ENCODE results near the gene TSPEAR. TPM values are rescaled to one million over a fixed set of nuclear protein-coding genes. Genes with fewer than 3 reads are reported as not detected.
A peak's percentile ranks its signal among the peaks of the same experiment; 100 is the strongest.

The TSPEAR gene
- total RNA-seq, 2 experiments from 2014 or later = not detected

GRCh38 chr21:44462834-44463200, 248.6 kb downstream of the TSPEAR start:
- Mint-ChIP-seq H3K27ac (no peak overlapping the region), H3K27me3 (no peaks in the 10 kb centered on the region), H3K4me1 (ENCODE audit: low read depth) (no peaks in the 10 kb centered on the region), H3K4me3 (no peak overlapping the region), H3K36me3 (ENCODE audit: low read depth) (no peaks in the 10 kb centered on the region), H3K9me3 (no peaks in the 10 kb centered on the region)
- Histone ChIP-seq H3K27ac (ENCODE audit: low read depth in 1 of 2, low read length in 2 of 2) (no peak overlapping the region), H3K9me3 (ENCODE audit: control insufficient read depth in 1 of 2, insufficient read depth in 1 of 2, low read length in 2 of 2) (peaks cover 0 to 4% of the 10 kb centered on the region in 2 experiments), H3K27me3 (ENCODE audit: control insufficient read depth in 1 of 2, insufficient read depth in 2 of 2, low read length in 2 of 2) (no peaks in the 10 kb centered on the region), H3K4me3 (ENCODE audit: low read length) (no peak overlapping the region), H3K36me3 (ENCODE audit: insufficient read depth, low read length) (no peaks in the 10 kb centered on the region), H3K4me1 (ENCODE audit: insufficient read depth, low read length) (no peaks in the 10 kb centered on the region)
- no peak for TF ChIP-seq CTCF (IDR thresholded peaks at IDR 0.05)
- DNase-seq = no peak
- ChIA-PET POLR2A (no interaction called here), CTCF (interaction anchor here (0.5 kb wide), 1 partner anchor 349 kb away, joined by 3 read pairs; no protein-coding TSS in a partner anchor)
- ATAC-seq (ENCODE audit: poor library complexity) = no peak
- intact Hi-C loops (cut with DNase I, micrococcal nuclease) = no loop called here

GRCh38 chr21:44462086-44462833, 249.1 kb downstream of the TSPEAR start:
- intact Hi-C loops (cut with DNase I, micrococcal nuclease) = no loop called here
- Mint-ChIP-seq H3K4me1 (ENCODE audit: low read depth) (no peaks in the 10 kb centered on the region), H3K27me3 (no peaks in the 10 kb centered on the region), H3K27ac (no peak overlapping the region), H3K9me3 (no peaks in the 10 kb centered on the region), H3K36me3 (ENCODE audit: low read depth) (no peaks in the 10 kb centered on the region), H3K4me3 (no peak overlapping the region)
- H3K9me3 ChIP-seq (ENCODE audit: control insufficient read depth in 1 of 2, insufficient read depth in 1 of 2, low read length in 2 of 2) = peaks cover 0 to 4% of the 10 kb centered on the region in 2 experiments
- peak in 2 of 14 experiments; percentile 8 to 21 for DNase-seq
- no peak overlapping the region for H3K4me3 ChIP-seq (ENCODE audit: low read length)
- CTCF ChIA-PET = interaction anchor here (0.5 kb wide), 1 partner anchor 350 kb away, joined by 3 read pairs; no protein-coding TSS in a partner anchor
- TF ChIP-seq CTCF (IDR thresholded peaks at IDR 0.05) = no peak
- POLR2A ChIA-PET = no interaction called here
- H3K27ac ChIP-seq (ENCODE audit: low read depth in 1 of 2, low read length in 2 of 2) = no peak overlapping the region
- no peaks in the 10 kb centered on the region for H3K36me3 ChIP-seq (ENCODE audit: insufficient read depth, low read length)
- ATAC-seq (ENCODE audit: poor library complexity) = no peak
- H3K27me3 ChIP-seq (ENCODE audit: control insufficient read depth in 1 of 2, insufficient read depth in 2 of 2, low read length in 2 of 2) = no peaks in the 10 kb centered on the region
- H3K4me1 ChIP-seq (ENCODE audit: insufficient read depth, low read length) = no peaks in the 10 kb centered on the region

- no peak for ATAC-seq (ENCODE audit: poor library complexity)
- no peaks in the 10 kb centered on the region for H3K27me3 Mint-ChIP-seq
- no peak overlapping the region for H3K27ac Mint-ChIP-seq
- H3K9me3 ChIP-seq (ENCODE audit: control insufficient read depth in 1 of 2, insufficient read depth in 1 of 2, low read length in 2 of 2) = peaks cover 0 to 4% of the 10 kb centered on the region in 2 experiments
- H3K4me1 ChIP-seq (ENCODE audit: insufficient read depth, low read length) = peaks cover under 1% of the 10 kb centered on the region
- H3K9me3 Mint-ChIP-seq = no peaks in the 10 kb centered on the region
- CTCF ChIA-PET = no interaction called here
- peak in 2 of 14 experiments; percentile 7 to 29 for DNase-seq
- no peak overlapping the region for H3K4me3 ChIP-seq (ENCODE audit: low read length)
- H3K4me1 Mint-ChIP-seq (ENCODE audit: low read depth) = no peaks in the 10 kb centered on the region
- H3K36me3 Mint-ChIP-seq (ENCODE audit: low read depth) = no peaks in the 10 kb centered on the region
- H3K36me3 ChIP-seq (ENCODE audit: insufficient read depth, low read length) = no peaks in the 10 kb centered on the region
- no peak overlapping the region for H3K4me3 Mint-ChIP-seq
- H3K27ac ChIP-seq (ENCODE audit: low read depth in 1 of 2, low read length in 2 of 2) = no peak overlapping the region
- H3K27me3 ChIP-seq (ENCODE audit: control insufficient read depth in 1 of 2, insufficient read depth in 2 of 2, low read length in 2 of 2) = no peaks in the 10 kb centered on the region
- TF ChIP-seq CTCF (IDR thresholded peaks at IDR 0.05) = no peak
- intact Hi-C loops (cut with DNase I, micrococcal nuclease) = no loop called here
- POLR2A ChIA-PET = no interaction called here
These were observed 249.8 kb downstream of the TSPEAR start for GRCh38 chr21:44461464-44462001.
